ENCODE results near the gene CDS2. TPM values are rescaled to one million over a fixed set of nuclear protein-coding genes. Genes with fewer than 3 reads are reported as not detected.

CDS2 gene
- total RNA-seq, 4 donors from 2014 or later, result 26.9 to 60.1 (median 30.3) TPM

- Histone ChIP-seq H3K4me1 (peaks cover 19 to 29% (median 22%) of the 10 kb centered on the region in 4 donors), H3K27me3 (no peaks in the 10 kb centered on the region), H3K36me3 (no peaks in the 10 kb centered on the region), H3K4me3 (no peak overlapping the region), H3K9me3 (no peaks in the 10 kb centered on the region), H3K27ac (no peak overlapping the region)
- intact Hi-C loops (cut with DNase I; ENCODE audit: low total_unique reads), result no loop called here
- no peak for DNase-seq
- WGBS, 2 donors (ENCODE audit: low coverage in 1 of 2), result 78 to 100% methylated on average over 1 of the region's 1 CpG
- no peak for TF ChIP-seq POLR2A (IDR thresholded peaks at IDR 0.05)
- in situ Hi-C loops (cut with MboI; ENCODE audit: low pct_ligation_motif_present in 1 of 4, low pct_unique_long_range_greater_than_20kb in 1 of 4, low sequenced_read_pairs in 3 of 4), result loop anchor here in 1 of 4 donors (10.0 kb wide), 1 partner anchor 62 kb away; no protein-coding TSS in a partner anchor
Observed at GRCh38 chr20:5122873-5123260, 3.9 kb upstream of the CDS2 start.

DNA sequence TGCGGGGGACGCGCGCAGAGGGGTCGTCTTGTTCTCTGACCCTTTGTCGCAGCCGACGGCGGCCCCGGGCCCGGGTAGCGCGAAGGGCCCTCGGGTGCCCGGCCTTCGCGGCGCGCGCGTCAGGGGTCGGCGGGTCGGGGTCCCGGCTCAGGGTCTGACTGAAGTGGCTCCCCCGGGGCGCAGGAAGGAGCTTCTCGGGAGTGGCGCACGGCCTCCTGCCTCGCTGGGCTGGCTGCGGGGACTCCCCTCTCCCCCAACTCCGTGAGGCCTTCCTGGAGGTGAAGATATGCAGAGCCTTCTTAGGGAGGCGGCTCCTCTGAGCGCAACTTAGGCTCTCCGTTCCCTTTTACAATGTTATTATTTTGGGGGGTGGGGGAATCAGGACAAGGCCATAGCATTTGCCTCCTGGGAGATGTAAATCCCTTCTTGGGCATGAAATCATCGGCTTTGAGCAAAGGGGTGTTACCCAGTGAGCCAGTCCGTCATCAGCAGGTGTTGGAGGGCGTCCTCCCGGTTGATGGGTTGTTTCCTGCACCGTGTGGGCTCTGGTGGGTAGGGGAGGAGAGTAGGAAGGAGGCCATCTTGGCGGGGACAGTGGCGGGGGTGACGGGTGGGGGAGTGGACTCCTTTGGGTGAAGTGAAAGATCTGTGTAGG lies 523 bp downstream of the CDS2 start:
- H3K4me3 ChIP-seq, result peak overlapping the region; percentile 70 to 98 (median 85)
- H3K27ac ChIP-seq, result peak overlapping the region; percentile 95 to 99 (median 98)
- H3K4me1 ChIP-seq, result peaks cover 10 to 35% (median 29%) of the 10 kb centered on the region in 4 donors
- in situ Hi-C loops (cut with MboI; ENCODE audit: low pct_ligation_motif_present in 1 of 4, low pct_unique_long_range_greater_than_20kb in 1 of 4, low sequenced_read_pairs in 3 of 4) (loop anchor here in 2 of 4 donors (5.0 to 10.0 kb wide), 2 partner anchors 57 to 60 kb away; no protein-coding TSS in a partner anchor), intact Hi-C loops (cut with DNase I; ENCODE audit: low total_unique reads) (loop anchor here (5.0 kb wide), 1 partner anchor 70 kb away; no protein-coding TSS in a partner anchor)
- TF ChIP-seq EP300 (IDR thresholded peaks at IDR 0.05; ENCODE audit: low read depth) (no peak), POLR2A (IDR thresholded peaks at IDR 0.05) (no peak), POLR2AphosphoS5 (IDR thresholded peaks at IDR 0.05) (peak in 1 of 3 donors; percentile 28)
- TF ChIP-seq, protein P1, sequence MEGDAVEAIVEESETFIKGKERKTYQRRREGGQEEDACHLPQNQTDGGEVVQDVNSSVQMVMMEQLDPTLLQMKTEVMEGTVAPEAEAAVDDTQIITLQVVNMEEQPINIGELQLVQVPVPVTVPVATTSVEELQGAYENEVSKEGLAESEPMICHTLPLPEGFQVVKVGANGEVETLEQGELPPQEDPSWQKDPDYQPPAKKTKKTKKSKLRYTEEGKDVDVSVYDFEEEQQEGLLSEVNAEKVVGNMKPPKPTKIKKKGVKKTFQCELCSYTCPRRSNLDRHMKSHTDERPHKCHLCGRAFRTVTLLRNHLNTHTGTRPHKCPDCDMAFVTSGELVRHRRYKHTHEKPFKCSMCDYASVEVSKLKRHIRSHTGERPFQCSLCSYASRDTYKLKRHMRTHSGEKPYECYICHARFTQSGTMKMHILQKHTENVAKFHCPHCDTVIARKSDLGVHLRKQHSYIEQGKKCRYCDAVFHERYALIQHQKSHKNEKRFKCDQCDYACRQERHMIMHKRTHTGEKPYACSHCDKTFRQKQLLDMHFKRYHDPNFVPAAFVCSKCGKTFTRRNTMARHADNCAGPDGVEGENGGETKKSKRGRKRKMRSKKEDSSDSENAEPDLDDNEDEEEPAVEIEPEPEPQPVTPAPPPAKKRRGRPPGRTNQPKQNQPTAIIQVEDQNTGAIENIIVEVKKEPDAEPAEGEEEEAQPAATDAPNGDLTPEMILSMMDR (IDR thresholded peaks at IDR 0.05), result no peak
- 0% methylated on average over 43 of the region's 44 CpGs; no CpG with 5 or more reads in 1 of the 2 donors for WGBS, 2 donors (ENCODE audit: low coverage in 1 of 2)
- no peaks in the 10 kb centered on the region for H3K36me3 ChIP-seq
- H3K27me3 ChIP-seq, result no peaks in the 10 kb centered on the region
- DNase-seq, result peak; percentile 66
- no peaks in the 10 kb centered on the region for H3K9me3 ChIP-seq

GRCh38 chr20:5127859-5128424 lies 1.1 kb downstream of the CDS2 start:
- Histone ChIP-seq H3K9me3 (no peaks in the 10 kb centered on the region), H3K27me3 (no peaks in the 10 kb centered on the region), H3K4me3 (peak overlapping the region; percentile 70 to 98 (median 85)), H3K36me3 (no peaks in the 10 kb centered on the region), H3K27ac (peak overlapping the region; percentile 95 to 99 (median 98)), H3K4me1 (peaks cover 10 to 36% (median 29%) of the 10 kb centered on the region in 4 donors)
- WGBS, 2 donors (ENCODE audit: low coverage in 1 of 2), result 10 to 39% methylated on average over 2 to 6 of the region's 6 CpGs
- in situ Hi-C loops (cut with MboI; ENCODE audit: low pct_ligation_motif_present in 1 of 4, low pct_unique_long_range_greater_than_20kb in 1 of 4, low sequenced_read_pairs in 3 of 4) (loop anchor here in 2 of 4 donors (5.0 to 10.0 kb wide), 2 partner anchors 57 to 59 kb away; no protein-coding TSS in a partner anchor), intact Hi-C loops (cut with DNase I; ENCODE audit: low total_unique reads) (loop anchor here (5.0 kb wide), 1 partner anchor 69 kb away; no protein-coding TSS in a partner anchor)
- no peak for TF ChIP-seq POLR2A (IDR thresholded peaks at IDR 0.05)
- no peak for TF ChIP-seq EP300 (IDR thresholded peaks at IDR 0.05; ENCODE audit: low read depth)
- no peak for TF ChIP-seq POLR2AphosphoS5 (IDR thresholded peaks at IDR 0.05)
- TF ChIP-seq, protein P1 (IDR thresholded peaks at IDR 0.05), result no peak
- no peak for DNase-seq

DNA sequence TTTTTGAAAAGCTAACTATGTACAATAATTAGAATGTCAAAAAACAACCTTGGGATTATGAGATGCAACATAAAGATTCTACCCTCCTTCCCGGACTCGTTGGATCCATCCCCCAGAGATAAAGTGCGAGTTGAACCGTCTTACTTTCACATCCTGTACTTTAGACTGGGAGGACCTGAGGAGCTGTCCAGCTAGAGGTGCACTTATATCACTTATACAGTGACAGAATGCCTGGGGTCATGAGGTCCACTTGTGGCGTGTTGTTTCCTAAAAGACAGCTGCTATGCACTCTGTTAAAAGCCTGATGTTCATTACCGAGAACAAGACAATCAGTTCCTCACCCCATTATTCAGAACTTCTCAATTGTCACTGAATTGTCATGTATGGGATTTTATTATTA lies 2.1 kb downstream of the CDS2 start:
- in situ Hi-C loops (cut with MboI; ENCODE audit: low pct_ligation_motif_present in 1 of 4, low pct_unique_long_range_greater_than_20kb in 1 of 4, low sequenced_read_pairs in 3 of 4) (loop anchor here in 2 of 4 donors (5.0 to 10.0 kb wide), 2 partner anchors 56 to 58 kb away; no protein-coding TSS in a partner anchor), intact Hi-C loops (cut with DNase I; ENCODE audit: low total_unique reads) (loop anchor here (5.0 kb wide), 1 partner anchor 68 kb away; no protein-coding TSS in a partner anchor)
- DNase-seq, result no peak
- 39 to 74% methylated on average over 2 to 6 of the region's 6 CpGs for WGBS, 2 donors (ENCODE audit: low coverage in 1 of 2)
- H3K4me1 ChIP-seq, result peaks cover 11 to 41% (median 29%) of the 10 kb centered on the region in 4 donors
- H3K4me3 ChIP-seq, result peak overlapping the region in 1 of 4 donors; percentile 70
- H3K27ac ChIP-seq, result peak overlapping the region; percentile 95 to 99 (median 98)
- TF ChIP-seq EP300 (IDR thresholded peaks at IDR 0.05; ENCODE audit: low read depth), result no peak
- TF ChIP-seq, protein P1 (IDR thresholded peaks at IDR 0.05), result no peak
- TF ChIP-seq POLR2A (IDR thresholded peaks at IDR 0.05), result no peak
- TF ChIP-seq POLR2AphosphoS5 (IDR thresholded peaks at IDR 0.05), result no peak
- H3K36me3 ChIP-seq, result no peaks in the 10 kb centered on the region
- H3K27me3 ChIP-seq, result no peaks in the 10 kb centered on the region
- no peaks in the 10 kb centered on the region for H3K9me3 ChIP-seq
